Measurements from ENCODE around the gene ZFR.

The ZFR gene

DNA sequence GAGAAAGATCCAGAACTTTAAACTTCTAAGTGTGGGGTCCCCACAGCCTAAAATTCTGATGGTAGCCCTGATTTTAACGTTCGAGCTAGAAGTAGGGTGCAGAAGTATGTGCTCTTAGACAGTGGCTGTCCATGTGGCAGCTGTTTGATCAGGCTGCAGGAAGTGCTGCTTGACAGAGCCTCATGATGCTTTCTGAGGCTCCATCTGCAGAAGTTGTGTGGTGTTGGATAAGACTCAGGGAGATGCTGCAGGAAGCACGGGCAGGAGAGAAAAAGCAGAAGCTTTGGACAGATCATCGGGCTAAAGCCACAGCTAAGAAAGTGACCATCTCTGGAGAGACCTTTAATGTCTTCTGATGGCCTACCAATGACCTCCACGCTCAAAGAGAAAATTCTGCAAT is 139.9 kb downstream of the ZFR start:
- DNase-seq (ENCODE audit: low read depth): no peak
- TF ChIP-seq, protein P1, sequence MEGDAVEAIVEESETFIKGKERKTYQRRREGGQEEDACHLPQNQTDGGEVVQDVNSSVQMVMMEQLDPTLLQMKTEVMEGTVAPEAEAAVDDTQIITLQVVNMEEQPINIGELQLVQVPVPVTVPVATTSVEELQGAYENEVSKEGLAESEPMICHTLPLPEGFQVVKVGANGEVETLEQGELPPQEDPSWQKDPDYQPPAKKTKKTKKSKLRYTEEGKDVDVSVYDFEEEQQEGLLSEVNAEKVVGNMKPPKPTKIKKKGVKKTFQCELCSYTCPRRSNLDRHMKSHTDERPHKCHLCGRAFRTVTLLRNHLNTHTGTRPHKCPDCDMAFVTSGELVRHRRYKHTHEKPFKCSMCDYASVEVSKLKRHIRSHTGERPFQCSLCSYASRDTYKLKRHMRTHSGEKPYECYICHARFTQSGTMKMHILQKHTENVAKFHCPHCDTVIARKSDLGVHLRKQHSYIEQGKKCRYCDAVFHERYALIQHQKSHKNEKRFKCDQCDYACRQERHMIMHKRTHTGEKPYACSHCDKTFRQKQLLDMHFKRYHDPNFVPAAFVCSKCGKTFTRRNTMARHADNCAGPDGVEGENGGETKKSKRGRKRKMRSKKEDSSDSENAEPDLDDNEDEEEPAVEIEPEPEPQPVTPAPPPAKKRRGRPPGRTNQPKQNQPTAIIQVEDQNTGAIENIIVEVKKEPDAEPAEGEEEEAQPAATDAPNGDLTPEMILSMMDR (IDR thresholded peaks at IDR 0.05; ENCODE audit: control insufficient read depth, extremely low read depth, insufficient read depth): no peak
- no peak overlapping the region for H3K4me3 ChIP-seq (ENCODE audit: low read depth, low read length)
